H1 (cell line): ENCODE measurements around the gene PIP5K1B. TPM values are rescaled to one million over a fixed set of nuclear protein-coding genes. Genes with fewer than 3 reads are reported as not detected.

ENCODE experiments used
- CTCF ChIA-PET: fragments of 300-600 bp; sonication (Branson Sonifier 250); formaldehyde crosslinking; loops from one replicate; lab custom pipeline; 2021; ENCODE audit not compliant: partially characterized antibody; lab: Charles Lee
- POLR2A ChIA-PET: fragments of 300-600 bp; sonication (Branson Sonifier 250); formaldehyde crosslinking; loops from one replicate; lab custom pipeline; 2021; ENCODE audit warnings: inconsistent platforms; ENCODE audit not compliant: partially characterized antibody; lab: Charles Lee
- DNase-seq, 2 experiments: peaks; one replicate each; pipeline versions ENCODE4 v3.0.0 to v3.0.0-alpha.2; 2010 to 2022; ENCODE audit warnings: low spot score in 2 of 2, low read depth in 1 of 2, mixed read lengths in 1 of 2
- FAIRE-seq: peaks from 2 replicates; lab custom pipeline; 2011; peaks lifted over from hg19 to GRCh38; lab: Jason Lieb, UNC
- H2AFZ ChIP-seq: 2 replicates; pipeline ENCODE4 v1.8.1; 2012; ENCODE audit warnings: low read length, inconsistent platforms
- H2AK5ac ChIP-seq: 2 replicates; pipeline ENCODE4 v1.6.1; 2013; ENCODE audit warnings: low read depth, low read length
- H2BK120ac ChIP-seq: replicated peaks from 2 replicates; pipeline ENCODE3; 2013; ENCODE audit warnings: low read depth, low read length, inconsistent platforms
- H2BK12ac ChIP-seq: 2 replicates; pipeline ENCODE4 v1.6.1; 2013; ENCODE audit warnings: low read depth, low read length
- H2BK15ac ChIP-seq: 2 replicates; pipeline ENCODE4 v1.6.1; 2013; ENCODE audit warnings: low read length
- H2BK20ac ChIP-seq: 2 replicates; pipeline ENCODE4 v1.6.1; 2013; ENCODE audit warnings: low read length
- H2BK5ac ChIP-seq: 2 replicates; pipeline ENCODE4 v1.6.1; 2013; ENCODE audit warnings: low read depth, low read length
- H3K14ac ChIP-seq: 2 replicates; pipeline ENCODE4 v1.6.1; 2013; ENCODE audit warnings: inconsistent platforms; ENCODE audit not compliant: insufficient read length
- H3K18ac ChIP-seq: 2 replicates; pipeline ENCODE4 v1.6.1; 2013; ENCODE audit warnings: low read length; ENCODE audit errors: extremely low read depth
- H3K23ac ChIP-seq: 2 replicates; pipeline ENCODE4 v1.6.1; 2013; ENCODE audit warnings: inconsistent platforms; ENCODE audit not compliant: insufficient read length
- H3K23me2 ChIP-seq: 2 replicates; pipeline ENCODE4 v1.6.1; 2013; ENCODE audit warnings: low read depth, low read length
- H3K27ac ChIP-seq: 2 replicates; pipeline ENCODE4 v1.6.1; 2011; ENCODE audit warnings: low read depth, low read length, inconsistent platforms
- H3K27me3 ChIP-seq, 4 experiments: replicated peaks in 1 of 4; 1 replicate in 1 of 4; 2 replicates in 3 of 4; pipeline versions ENCODE4 v1.6.1 to v1.8.1; 2011 to 2013; ENCODE audit warnings: low read length in 3 of 4, mild to moderate bottlenecking in 3 of 4, inconsistent platforms in 2 of 4, mixed read lengths in 2 of 4, moderate library complexity in 1 of 4; ENCODE audit not compliant: control insufficient read depth in 3 of 4, insufficient read depth in 3 of 4; ENCODE audit errors: extremely low read depth in 1 of 4
- H3K36me3 ChIP-seq, 4 experiments: 2 replicates each; pipeline versions ENCODE4 v1.6.1 to v1.8.1; 2011 to 2013; ENCODE audit warnings: mild to moderate bottlenecking in 4 of 4, low read length in 3 of 4, moderate library complexity in 2 of 4, control low read depth in 1 of 4, inconsistent platforms in 1 of 4; ENCODE audit not compliant: insufficient read depth in 4 of 4, control insufficient read depth in 2 of 4
- H3K4ac ChIP-seq: replicated peaks from 2 replicates; pipeline ENCODE3; 2013; ENCODE audit warnings: low read length, low read depth, mixed read lengths, inconsistent platforms; ENCODE audit not compliant: insufficient read length
- H3K4me1 ChIP-seq, 4 experiments: replicated peaks in 1 of 4; 1 replicate in 1 of 4; 2 replicates in 3 of 4; pipeline versions ENCODE4 v1.6.1 to v1.8.1; 2011 to 2013; ENCODE audit warnings: low read length in 3 of 4, inconsistent platforms in 2 of 4, mixed read lengths in 1 of 4; ENCODE audit not compliant: insufficient read depth in 4 of 4, control insufficient read depth in 3 of 4
- H3K4me2 ChIP-seq, 2 experiments: 2 replicates each; pipeline versions ENCODE4 v1.6.1 to v1.8.1; 2011 to 2013; ENCODE audit warnings: low read depth in 2 of 2, low read length in 2 of 2, control low read depth in 1 of 2, inconsistent platforms in 1 of 2, mild to moderate bottlenecking in 1 of 2; ENCODE audit not compliant: insufficient read depth in 1 of 2
- H3K4me3 ChIP-seq, 4 experiments: fragments of 200-600, 300-600 bp in 1 of 4; sonication (generic), shearing (Covaris generic), sonication (Bioruptor Twin) in 1 of 4; 2 replicates each; pipeline versions ENCODE4 v1.5.1 to v1.8.1; 2011 to 2016; ENCODE audit warnings: low read length in 4 of 4, low read depth in 3 of 4, control low read depth in 2 of 4, inconsistent platforms in 2 of 4, mild to moderate bottlenecking in 2 of 4, mixed read lengths in 1 of 4, moderate library complexity in 1 of 4; ENCODE audit not compliant: insufficient read depth in 2 of 4; ENCODE audit errors: extremely low read depth in 1 of 4
- H3K56ac ChIP-seq: replicated peaks from 2 replicates; pipeline ENCODE3; 2013; ENCODE audit warnings: low read depth, mild to moderate bottlenecking, mixed read lengths, low read length, inconsistent platforms; ENCODE audit not compliant: insufficient read length
- H3K79me1 ChIP-seq: 2 replicates; pipeline ENCODE4 v1.6.1; 2013; ENCODE audit warnings: low read depth, low read length, control low read depth
- H3K79me2 ChIP-seq, 2 experiments: 2 replicates each; pipeline versions ENCODE4 v1.6.1 to v1.8.1; 2012 to 2013; ENCODE audit warnings: low read length in 2 of 2, mild to moderate bottlenecking in 2 of 2, inconsistent platforms in 1 of 2; ENCODE audit not compliant: insufficient read depth in 2 of 2, control insufficient read depth in 1 of 2
- H3K9ac ChIP-seq, 4 experiments: replicated peaks in 1 of 4; 1 replicate in 1 of 4; 2 replicates in 3 of 4; pipeline versions ENCODE4 v1.6.1 to v1.8.1; 2011 to 2013; ENCODE audit warnings: low read depth in 3 of 4, low read length in 3 of 4, control low read depth in 2 of 4, mild to moderate bottlenecking in 2 of 4, moderate library complexity in 2 of 4, inconsistent platforms in 1 of 4; ENCODE audit errors: extremely low read depth in 1 of 4
- H3K9me3 ChIP-seq, 2 experiments: 2 replicates each; pipeline versions ENCODE4 v1.6.1 to v1.8.1; 2012 to 2013; ENCODE audit warnings: mild to moderate bottlenecking in 2 of 2, moderate library complexity in 2 of 2, control low read depth in 1 of 2, inconsistent platforms in 1 of 2, low read depth in 1 of 2, low read length in 1 of 2, mixed read lengths in 1 of 2; ENCODE audit not compliant: insufficient read depth in 2 of 2
- H4K20me1 ChIP-seq, 2 experiments: replicated peaks in 1 of 2; 2 replicates each; pipeline versions ENCODE3 to v1.8.1; 2011 to 2013; ENCODE audit warnings: inconsistent platforms in 2 of 2, low read length in 2 of 2, mild to moderate bottlenecking in 1 of 2; ENCODE audit not compliant: insufficient read depth in 2 of 2, control insufficient read depth in 1 of 2
- H4K5ac ChIP-seq: 2 replicates; pipeline ENCODE4 v1.6.1; 2013; ENCODE audit warnings: low read length, low read depth, mixed read lengths, inconsistent platforms; ENCODE audit not compliant: insufficient read length
- H4K8ac ChIP-seq: 2 replicates; pipeline ENCODE4 v1.8.0; 2013; ENCODE audit warnings: mild to moderate bottlenecking, moderate library complexity, low read length, inconsistent platforms; ENCODE audit not compliant: insufficient read depth; ENCODE audit errors: extremely low read depth
- H4K91ac ChIP-seq: replicated peaks from 2 replicates; pipeline ENCODE3; 2013; ENCODE audit warnings: low read length, mixed read lengths, inconsistent platforms; ENCODE audit not compliant: insufficient read length
- ASH2L ChIP-seq: fragments of 200-600, 300-600 bp; sonication (generic); IDR thresholded peaks from one replicate; pipeline ENCODE4 v1.7.1; 2017; ENCODE audit warnings: low read length
- ATF3 ChIP-seq: IDR thresholded peaks from 2 replicates; pipeline ENCODE4 v1.6.1; 2011; ENCODE audit warnings: low read depth, mild to moderate bottlenecking, low read length; ENCODE audit not compliant: insufficient read depth
- E2F6 ChIP-seq: IDR thresholded peaks from 2 replicates; pipeline ENCODE4 v1.6.1; 2012; ENCODE audit warnings: inconsistent platforms
- KDM5A ChIP-seq: fragments of 200-600 bp; IDR thresholded peaks from 2 replicates; pipeline ENCODE4 v1.7.1; 2012; ENCODE audit warnings: mild to moderate bottlenecking, low read length, inconsistent platforms, mixed read lengths
- NRF1 ChIP-seq: IDR thresholded peaks from 2 replicates; pipeline ENCODE4 v1.6.1; 2011; ENCODE audit warnings: mild to moderate bottlenecking, low read depth, low read length, improper control_type of control experiment
- POLR2A ChIP-seq, 2 experiments: IDR thresholded peaks; 1 replicate in 1 of 2; 2 replicates in 1 of 2; pipeline ENCODE4 v1.6.1; 2011; ENCODE audit warnings: low read depth in 2 of 2, low read length in 2 of 2, mild to moderate bottlenecking in 2 of 2; ENCODE audit errors: control extremely low read depth in 1 of 2
- RFX5 ChIP-seq: IDR thresholded peaks from 2 replicates; pipeline ENCODE4 v1.6.1; 2011; ENCODE audit warnings: low read depth, low read length, improper control_type of control experiment, borderline replicate concordance
- SP4 ChIP-seq: IDR thresholded peaks from 2 replicates; pipeline ENCODE4 v1.6.1; 2012; ENCODE audit warnings: low read length, inconsistent platforms
- SUZ12 ChIP-seq: fragments of 200-600 bp; sonication (generic); IDR thresholded peaks from 2 replicates; pipeline ENCODE4 v1.6.1; 2012; ENCODE audit warnings: mild to moderate bottlenecking, inconsistent platforms, low read length, moderate library complexity, mixed read lengths
- TCF12 ChIP-seq: IDR thresholded peaks from 2 replicates; pipeline ENCODE4 v1.6.1; 2011; ENCODE audit warnings: low read depth, mild to moderate bottlenecking, low read length
- ZNF274 ChIP-seq: IDR thresholded peaks from 2 replicates; pipeline ENCODE4 v1.7.0; 2012; ENCODE audit warnings: low read length, borderline replicate concordance; ENCODE audit errors: extremely low read depth
- WGBS, 2 experiments: shearing (Covaris generic) in 1 of 2; methylation state at CpG; one replicate each; pipeline versions ENCODE4 v1.1.6 to v1.1.7; 2013 to 2015; ENCODE audit warnings: low lambda C conversion rate in 2 of 2, mixed read lengths in 2 of 2, inconsistent platforms in 1 of 2, low coverage in 1 of 2, missing lambda C conversion rate in 1 of 2; ENCODE audit not compliant: insufficient replicate concordance in 2 of 2, insufficient coverage in 1 of 2, insufficient read length in 1 of 2; ENCODE audit errors: extremely low coverage in 1 of 2, missing lambda C conversion rate in 1 of 2; 5-methylcytosine and 5-hydroxymethylcytosine counted together
- polyA plus RNA-seq, 7 experiments: library from polyadenylated mRNA; depleted of rRNA in 3 of 7; stranded (reverse) in 5 of 7; unstranded in 2 of 7; fragments of >200 nt in 5 of 7; fragments of 200-250 nt in 2 of 7; gene quantifications; 1 replicate in 5 of 7; 2 replicates in 1 of 7; 4 replicates in 1 of 7; pipeline versions ENCODE4 v1.2.1 to v1.2.3, GENCODE V29; 2011 to 2013; ENCODE audit warnings: missing spikeins in 2 of 7, mixed read lengths in 2 of 7
- total RNA-seq: library from RNA; stranded (reverse); fragmentation: NEBNext Ultra II Directional; extraction: Animal tissue kit (Norgen Biotek cat#: 25700); gene quantifications from 2 replicates; pipeline ENCODE4 v1.2.1, GENCODE V29; 2021

PIP5K1B gene
- total and polyA plus RNA-seq, 2 of the 8 experiments (the other 6 are each of a cell fraction or from before 2014, with no cell fraction given), result 4.7 to 7.7 TPM

- H3K9me3 ChIP-seq, result no peaks in the 10 kb centered on the region
- H2BK5ac ChIP-seq, result no peak overlapping the region
- POLR2A ChIA-PET, result no interaction called here
- H3K79me1 ChIP-seq, result no peaks in the 10 kb centered on the region
- no peaks in the 10 kb centered on the region; the same call in 1 of the 2 replicates for H3K23me2 ChIP-seq
- no peak overlapping the region for H2BK20ac ChIP-seq
- H3K36me3 ChIP-seq, result no peaks in the 10 kb centered on the region
- no peak overlapping the region for H4K5ac ChIP-seq
- 0 out of 2 replicates have a peak overlapping the region, but pooled peaks have one; percentile 36 for H2BK15ac ChIP-seq
- no peak overlapping the region for H3K27ac ChIP-seq
- H4K20me1 ChIP-seq, result no peaks in the 10 kb centered on the region
- no peak overlapping the region for H3K23ac ChIP-seq
- no peak overlapping the region for H2BK120ac ChIP-seq
- no peak overlapping the region for H2BK12ac ChIP-seq
- H2AFZ ChIP-seq, result no peak overlapping the region
- H2AK5ac ChIP-seq, result no peak overlapping the region
- 94% methylated on average over 6 of the region's 6 CpGs; no CpG with 5 or more reads in 1 of the 2 experiments for WGBS, 2 experiments
- DNase-seq (no peak), FAIRE-seq (no peak)
- no peaks in the 10 kb centered on the region for H3K79me2 ChIP-seq
- H3K4me3 ChIP-seq, result no peak overlapping the region
- H3K18ac ChIP-seq, result no peak overlapping the region
- H3K4me2 ChIP-seq, result no peak overlapping the region
- peaks cover 0 to 2% (median 0%) of the 10 kb centered on the region in 4 experiments; a peak in 1 of 7 replicates for H3K4me1 ChIP-seq
- no peak overlapping the region for H3K9ac ChIP-seq
- H4K91ac ChIP-seq, result no peak overlapping the region
- no peaks in the 10 kb centered on the region for H3K27me3 ChIP-seq
- no peak for TF ChIP-seq ZNF274
- no peak for TF ChIP-seq ATF3
- no peak for TF ChIP-seq SP4
- TF ChIP-seq E2F6, result no peak
- no peak for TF ChIP-seq POLR2A (IDR thresholded peaks at IDR 0.05; ENCODE audit: control extremely low read depth in 1 of 2, low read depth in 2 of 2, low read length in 2 of 2)
- TF ChIP-seq TCF12, result no peak
- no peak for TF ChIP-seq ASH2L
- TF ChIP-seq NRF1, result no peak
- no peak for TF ChIP-seq SUZ12
- TF ChIP-seq RFX5, result no peak
- TF ChIP-seq KDM5A, result no peak
- H3K56ac ChIP-seq, result no peak overlapping the region
- no peak overlapping the region for H3K14ac ChIP-seq
- H3K4ac ChIP-seq, result no peak overlapping the region
- H4K8ac ChIP-seq, result no peak overlapping the region
- CTCF ChIA-PET, result no interaction called here
Observed at GRCh38 chr9:68841276-68842052, 136.4 kb downstream of the PIP5K1B start.
